Stimulated activated CD4-positive, alpha-beta T cell treated with anti-CD3 and anti-CD28 coated beads, TNF-alpha, amount 100 ng/mL, for 48 hours (primary cell): ENCODE results near the gene NAB1.

Source experiments
- DNase-seq, 3 donors: peaks; one replicate each; pipeline ENCODE4 v3.0.0-alpha.2; 2020; ENCODE audit warnings: low read depth in 3 of 3

Gene NAB1

GRCh38 chr2:190637903-190638618 lies 10.8 kb upstream of the NAB1 start:
- no peak for DNase-seq

- no peak for DNase-seq
Measured at GRCh38 chr2:190640117-190640516, 8.8 kb upstream of the NAB1 start.

- DNase-seq, result no peak
Measured at GRCh38 chr2:190641469-190641868, 7.4 kb upstream of the NAB1 start.

- DNase-seq, result no peak
Measured at GRCh38 chr2:190646780-190647522, 1.9 kb upstream of the NAB1 start.

- DNase-seq, result peak; percentile 62 to 78 (median 62)
Measured at GRCh38 chr2:190648289-190649034, 421 bp upstream of the NAB1 start.

- no peak for DNase-seq
Measured at GRCh38 chr2:190649798-190650390, 1.0 kb downstream of the NAB1 start.

GRCh38 chr2:190651413-190651812 lies 2.5 kb downstream of the NAB1 start:
- DNase-seq, result no peak

GRCh38 chr2:190653231-190653630 lies 4.3 kb downstream of the NAB1 start:
- no peak for DNase-seq

- no peak for DNase-seq
Measured at GRCh38 chr2:190653931-190654330, 5.0 kb downstream of the NAB1 start.

- DNase-seq, result no peak
Measured at GRCh38 chr2:190655113-190655512, 6.2 kb downstream of the NAB1 start.

GRCh38 chr2:190655570-190655969 lies 6.7 kb downstream of the NAB1 start:
- no peak for DNase-seq

GRCh38 chr2:190656301-190656700 lies 7.4 kb downstream of the NAB1 start:
- no peak for DNase-seq

- DNase-seq, result no peak
Measured at GRCh38 chr2:190657474-190658255, 8.8 kb downstream of the NAB1 start.

GRCh38 chr2:190659553-190659952 lies 10.7 kb downstream of the NAB1 start:
- DNase-seq, result no peak

- DNase-seq, result no peak
Measured at GRCh38 chr2:190662754-190663153, 13.9 kb downstream of the NAB1 start.

GRCh38 chr2:190663348-190663747 lies 14.5 kb downstream of the NAB1 start:
- no peak for DNase-seq

GRCh38 chr2:190663839-190664238 lies 15.0 kb downstream of the NAB1 start:
- no peak for DNase-seq

GRCh38 chr2:190664240-190664639 lies 15.4 kb downstream of the NAB1 start:
- DNase-seq, result no peak

GRCh38 chr2:190666895-190667294 lies 18.0 kb downstream of the NAB1 start:
- no peak for DNase-seq

- no peak for DNase-seq
Measured at GRCh38 chr2:190668892-190669291, 20.0 kb downstream of the NAB1 start.

- no peak for DNase-seq
Measured at GRCh38 chr2:190670182-190670946, 21.5 kb downstream of the NAB1 start.
